22Rv1 (cell line): ENCODE data around the gene PDZK1.

Experiments
- CTCF ChIP-seq: fragments of 450-650 bp; IDR thresholded peaks from 2 replicates; pipeline ENCODE4 v1.5.1; 2017; ENCODE audit warnings: mild to moderate bottlenecking
- ZFX ChIP-seq: fragments of 450-650 bp; IDR thresholded peaks from 2 replicates; pipeline ENCODE4 v1.6.1; 2017; ENCODE audit warnings: antibody characterized with exemption, borderline replicate concordance

GRCh38 chr1:145714524-145715111, 7.5 kb upstream of the PDZK1 start:
- no peak for TF ChIP-seq CTCF
- TF ChIP-seq ZFX: no peak
